NT2/D1 (cell line): ENCODE results near the gene GALNT9.

Experiments
- SUZ12 ChIP-seq: IDR thresholded peaks from 2 replicates; pipeline ENCODE4 v1.6.1; 2011; ENCODE audit not compliant: insufficient read length, insufficient read depth; ENCODE audit errors: extremely low read depth
- YY1 ChIP-seq: IDR thresholded peaks from 2 replicates; pipeline ENCODE4 v1.6.1; 2011; ENCODE audit not compliant: insufficient read length, insufficient read depth
- ZNF274 ChIP-seq: IDR thresholded peaks from 2 replicates; pipeline ENCODE4 v1.6.1; 2011; ENCODE audit warnings: mild to moderate bottlenecking, low read depth, low read length

GRCh38 chr12:132238884-132239283 is 90.5 kb downstream of the GALNT9 start:
- TF ChIP-seq SUZ12, result no peak
- no peak for TF ChIP-seq ZNF274
- TF ChIP-seq YY1, result no peak
